Loucy (cell line): ENCODE measurements around the gene KCNK1.

ENCODE experiments used
- EZH2phosphoT487 ChIP-seq: fragments of 200-600 bp; IDR thresholded peaks from 2 replicates; pipeline ENCODE4 v1.6.1; 2018; ENCODE audit warnings: antibody characterized with exemption, mild to moderate bottlenecking, moderate library complexity, borderline replicate concordance
- TF ChIP-seq, protein P1 (sequence below): fragments of 200-600 bp; sonication (generic); conservative IDR thresholded peaks from 2 replicates; pipeline ENCODE4 v1.5.1; 2014; ENCODE audit warnings: mild to moderate bottlenecking, antibody characterized with exemption, low read length

DNA sequence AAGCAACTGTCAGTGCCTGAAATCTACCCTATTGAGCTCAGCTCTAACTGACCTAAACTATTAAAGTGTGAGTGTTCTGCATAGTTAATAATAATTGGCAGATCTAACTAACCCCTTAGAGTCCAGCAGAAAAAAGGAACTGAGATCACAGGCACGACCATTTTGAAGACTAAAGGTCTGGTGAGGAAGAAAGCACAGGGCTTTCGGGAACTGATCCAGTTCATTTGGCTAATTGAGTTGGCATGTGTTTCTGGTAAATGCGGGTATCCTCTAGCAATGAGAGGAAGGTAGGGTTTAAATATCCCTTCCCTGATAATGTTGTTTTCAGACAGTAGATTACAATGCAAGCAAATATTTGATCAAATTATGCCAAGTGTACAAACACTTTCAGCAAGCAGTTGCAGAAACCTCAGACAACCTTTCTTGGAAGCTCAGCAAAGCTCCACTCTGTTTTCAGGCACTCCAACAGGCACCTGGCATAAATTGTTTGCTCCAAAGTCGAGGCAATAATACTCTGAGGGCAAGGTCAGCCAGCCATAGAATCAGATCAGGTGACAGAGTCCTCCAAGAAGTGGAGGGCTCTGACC lies 100.8 kb downstream of the KCNK1 start:
- TF ChIP-seq, protein P1, sequence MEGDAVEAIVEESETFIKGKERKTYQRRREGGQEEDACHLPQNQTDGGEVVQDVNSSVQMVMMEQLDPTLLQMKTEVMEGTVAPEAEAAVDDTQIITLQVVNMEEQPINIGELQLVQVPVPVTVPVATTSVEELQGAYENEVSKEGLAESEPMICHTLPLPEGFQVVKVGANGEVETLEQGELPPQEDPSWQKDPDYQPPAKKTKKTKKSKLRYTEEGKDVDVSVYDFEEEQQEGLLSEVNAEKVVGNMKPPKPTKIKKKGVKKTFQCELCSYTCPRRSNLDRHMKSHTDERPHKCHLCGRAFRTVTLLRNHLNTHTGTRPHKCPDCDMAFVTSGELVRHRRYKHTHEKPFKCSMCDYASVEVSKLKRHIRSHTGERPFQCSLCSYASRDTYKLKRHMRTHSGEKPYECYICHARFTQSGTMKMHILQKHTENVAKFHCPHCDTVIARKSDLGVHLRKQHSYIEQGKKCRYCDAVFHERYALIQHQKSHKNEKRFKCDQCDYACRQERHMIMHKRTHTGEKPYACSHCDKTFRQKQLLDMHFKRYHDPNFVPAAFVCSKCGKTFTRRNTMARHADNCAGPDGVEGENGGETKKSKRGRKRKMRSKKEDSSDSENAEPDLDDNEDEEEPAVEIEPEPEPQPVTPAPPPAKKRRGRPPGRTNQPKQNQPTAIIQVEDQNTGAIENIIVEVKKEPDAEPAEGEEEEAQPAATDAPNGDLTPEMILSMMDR: no peak
- TF ChIP-seq EZH2phosphoT487: no peak
